A673 (cell line): ENCODE measurements around the gene USP10. TPM values are rescaled to one million over a fixed set of nuclear protein-coding genes. Genes with fewer than 3 reads are reported as not detected.

Experiments used
- BruUV-seq: library from RNA; stranded (reverse); fragments of 400-500 nt; replicated peaks from 2 replicates; lab custom pipeline; 2021; lab: Mats Ljungman, UMichigan
- CTCF ChIA-PET: fragments of 300-600 bp; sonication (Branson Sonifier 250); formaldehyde crosslinking; loops from one replicate; lab custom pipeline; 2022; ENCODE audit warnings: antibody characterized with exemption; lab: Charles Lee
- POLR2A ChIA-PET: fragments of 300-600 bp; sonication (Branson Sonifier 250); formaldehyde crosslinking; loops from one replicate; lab custom pipeline; 2022; ENCODE audit warnings: antibody characterized with exemption; ENCODE audit not compliant: low non-redundant PET; lab: Charles Lee
- DNase-seq: peaks from one replicate; pipeline ENCODE4 v3.0.0-alpha.2; 2015; ENCODE audit warnings: low spot score
- H3K27ac ChIP-seq: fragments of 200-600 bp; sonication (generic); 2 replicates; pipeline ENCODE4 v1.5.1; 2016; ENCODE audit warnings: mixed run types, low read depth, mild to moderate bottlenecking, mixed read lengths, antibody characterized with exemption, low read length; ENCODE audit not compliant: poor library complexity, severe bottlenecking
- H3K27me3 ChIP-seq: fragments of 200-600 bp; sonication (generic); replicated peaks from 2 replicates; pipeline ENCODE4 v1.6.1; 2017; ENCODE audit warnings: mixed run types, low read depth, mild to moderate bottlenecking, mixed read lengths, antibody characterized with exemption, low read length; ENCODE audit not compliant: insufficient read depth, poor library complexity
- H3K36me3 ChIP-seq: fragments of 200-600 bp; sonication (generic); 2 replicates; pipeline ENCODE4 v1.6.1; 2016; ENCODE audit warnings: mixed run types, mild to moderate bottlenecking, mixed read lengths, antibody characterized with exemption, low read length; ENCODE audit not compliant: insufficient read depth, poor library complexity, severe bottlenecking
- H3K4me1 ChIP-seq: fragments of 200-600 bp; sonication (generic); 2 replicates; pipeline ENCODE4 v1.6.1; 2017; ENCODE audit warnings: mixed run types, mild to moderate bottlenecking, mixed read lengths, antibody characterized with exemption, low read length; ENCODE audit not compliant: insufficient read depth, poor library complexity, severe bottlenecking
- H3K4me3 ChIP-seq: fragments of 200-600 bp; sonication (generic); 2 replicates; pipeline ENCODE4 v1.5.1; 2016; ENCODE audit warnings: low read depth, mixed run types, mild to moderate bottlenecking, mixed read lengths, low read length; ENCODE audit not compliant: poor library complexity, severe bottlenecking
- H3K9me3 ChIP-seq: fragments of 200-600 bp; sonication (generic); 2 replicates; pipeline ENCODE4 v1.6.1; 2016; ENCODE audit warnings: mixed run types, low read depth, mild to moderate bottlenecking, mixed read lengths, antibody characterized with exemption, low read length; ENCODE audit not compliant: poor library complexity, severe bottlenecking
- CTCF ChIP-seq: fragments of 300-800, 200-600 bp; sonication (generic); conservative IDR thresholded peaks from 2 replicates; pipeline ENCODE4 v1.5.1; 2017; ENCODE audit warnings: low read depth, mild to moderate bottlenecking, antibody characterized with exemption, low read length, moderate library complexity, mixed read lengths
- EZH2 ChIP-seq: fragments of 200-600 bp; sonication (generic); IDR thresholded peaks from 2 replicates; pipeline ENCODE4 v1.6.1; 2017; ENCODE audit warnings: borderline replicate concordance, low read depth, mild to moderate bottlenecking, mixed read lengths, antibody characterized with exemption, low read length; ENCODE audit not compliant: poor library complexity, severe bottlenecking
- intact Hi-C: fragments of 100-400 bp; cut with micrococcal nuclease; formaldehyde crosslinking; loops from one replicate; pipeline ENCODE4 v1.10.0; 2022; ENCODE audit not compliant: unreplicated experiment
- total RNA-seq: library from RNA; stranded (reverse); gene quantifications from 2 replicates; pipeline ENCODE4 v1.2.3, GENCODE V29; 2021

The USP10 gene
- total RNA-seq, 1 experiment from 2014 or later: 171 TPM

- Histone ChIP-seq H3K27ac (peak overlapping the region; percentile 49), H3K4me1 (peaks cover 16% of the 10 kb centered on the region), H3K4me3 (no peak overlapping the region), H3K9me3 (no peaks in the 10 kb centered on the region), H3K27me3 (no peaks in the 10 kb centered on the region), H3K36me3 (peaks cover 4% of the 10 kb centered on the region)
- no peak for DNase-seq
- intact Hi-C loops: no loop called here
- no peak for TF ChIP-seq EZH2
- CTCF ChIA-PET: interaction anchor here (1.2 kb wide), 1 partner anchor 41 kb away, joined by 3 read pairs; no protein-coding TSS in a partner anchor
- POLR2A ChIA-PET: no interaction called here
- no TSS peak for BruUV-seq
Observed at GRCh38 chr16:84712801-84713775, 13.3 kb downstream of the USP10 start.

GRCh38 chr16:84714028-84714427, 14.2 kb downstream of the USP10 start:
- Histone ChIP-seq H3K4me3 (no peak overlapping the region), H3K9me3 (no peaks in the 10 kb centered on the region), H3K27ac (peak overlapping the region; percentile 39), H3K4me1 (peaks cover 20% of the 10 kb centered on the region), H3K36me3 (peaks cover 4% of the 10 kb centered on the region), H3K27me3 (no peaks in the 10 kb centered on the region)
- intact Hi-C loops: no loop called here
- ChIA-PET POLR2A (no interaction called here), CTCF (interaction anchor here (1.2 kb wide), 1 partner anchor 42 kb away, joined by 3 read pairs; no protein-coding TSS in a partner anchor)
- no TSS peak for BruUV-seq
- TF ChIP-seq CTCF (no peak), EZH2 (no peak)
- no peak for DNase-seq

GRCh38 chr16:84715424-84715823, 15.6 kb downstream of the USP10 start:
- POLR2A ChIA-PET: no interaction called here

More at GRCh38 chr16:84715424-84715823, 15.6 kb downstream of the USP10 start:
- DNase-seq: no peak
- intact Hi-C loops: no loop called here
- TF ChIP-seq EZH2 (no peak), CTCF (no peak)
- Histone ChIP-seq H3K4me3 (no peak overlapping the region), H3K27ac (no peak overlapping the region), H3K4me1 (peaks cover 30% of the 10 kb centered on the region), H3K27me3 (no peaks in the 10 kb centered on the region), H3K36me3 (peaks cover 4% of the 10 kb centered on the region), H3K9me3 (no peaks in the 10 kb centered on the region)
- no TSS peak for BruUV-seq
- CTCF ChIA-PET: no interaction called here
